Urothelium cell line (cell line): ENCODE data around the gene GABRB2.
"Not testable (repeated sequence)": the region's sequence is repeated elsewhere in the genome, so short reads cannot be mapped to it uniquely, and the experiment has no call there.

Experiments used
- DNase-seq: peaks from one replicate; pipeline ENCODE4 v3.0.0; 2011; ENCODE audit warnings: low spot score, mixed read lengths
- FAIRE-seq: peaks from 2 replicates; lab custom pipeline; 2011; peaks lifted over from hg19 to GRCh38; lab: Jason Lieb, UNC

Gene GABRB2

GRCh38 chr5:161546470-161547301 is at the start of gene GABRB2:
GABRB2 (minus strand) TSS chr5:161546725; CDS start chr5:161546643, 82 bp downstream.
- FAIRE-seq (no peak), DNase-seq (peak; percentile 31)

GRCh38 chr5:161585798-161586197 is 39.3 kb upstream of the GABRB2 start:
- DNase-seq (no peak), FAIRE-seq (no peak)

- DNase-seq (no peak), FAIRE-seq (no peak)
These were observed 34.1 kb upstream of the GABRB2 start for GRCh38 chr5:161580621-161581020.

GRCh38 chr5:161572914-161573313 is 26.4 kb upstream of the GABRB2 start:
- DNase-seq, result no peak
- no peak for FAIRE-seq

DNA sequence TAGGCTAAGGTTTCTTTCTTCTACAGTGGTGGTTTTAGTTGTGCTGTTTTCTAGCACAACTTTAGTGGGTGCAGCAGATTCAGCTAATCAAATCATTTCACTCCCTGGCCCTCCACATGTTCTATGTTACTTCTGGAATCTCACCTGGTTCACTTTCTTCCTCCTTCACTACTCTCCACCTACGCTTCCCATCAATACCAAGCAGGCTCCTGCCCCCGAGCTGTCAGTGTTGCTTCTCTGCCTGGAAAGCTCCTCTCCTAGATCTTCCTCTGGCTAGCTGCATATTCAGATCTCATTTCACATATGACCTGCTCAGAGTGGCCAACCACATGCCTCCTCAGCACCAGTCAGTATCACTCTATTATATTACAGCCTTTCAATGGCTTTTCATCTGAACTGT is 19.6 kb upstream of the GABRB2 start:
- FAIRE-seq (no peak), DNase-seq (no peak)

DNA sequence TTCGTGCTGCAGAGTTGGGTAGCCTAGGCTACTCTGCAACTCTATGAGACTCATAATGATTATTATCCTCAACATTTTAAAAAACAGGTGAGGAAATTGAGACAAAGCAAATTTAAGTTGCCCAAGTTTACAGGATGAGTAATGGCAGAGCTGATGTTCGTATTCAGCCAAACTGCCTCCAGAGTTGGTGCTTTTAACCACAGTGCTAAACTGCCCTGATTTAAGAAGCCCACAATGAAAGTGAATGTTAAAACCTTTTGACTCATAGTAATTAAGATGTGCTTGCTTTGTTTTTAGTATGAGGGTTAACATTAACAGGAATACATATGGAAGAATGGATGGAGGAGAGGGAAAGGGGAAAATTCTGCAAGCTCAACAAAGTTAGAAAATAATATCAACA is 15.9 kb upstream of the GABRB2 start:
- FAIRE-seq, result no peak

DNA sequence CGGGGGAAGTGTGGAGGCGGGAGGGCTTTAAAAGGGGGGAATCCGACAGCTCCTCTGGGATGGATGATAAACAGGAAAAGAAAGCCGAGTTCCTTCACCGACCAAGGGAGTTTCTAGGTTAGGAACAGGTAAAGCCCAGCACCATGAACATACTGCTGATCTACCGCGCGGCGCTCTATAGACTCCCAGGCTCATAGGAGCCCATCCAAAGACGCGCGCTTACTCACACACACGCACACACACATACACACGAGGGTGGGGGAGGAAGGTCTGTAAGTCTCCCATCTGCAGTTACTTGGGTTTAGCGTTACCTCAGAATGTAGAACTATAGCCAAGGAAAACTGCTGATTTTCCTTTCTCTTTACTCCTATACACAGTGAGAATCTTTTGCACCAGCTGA is 2.6 kb upstream of the GABRB2 start:
- FAIRE-seq (no peak), DNase-seq (no peak)

More for the DNA sequence above, 15.9 kb upstream of the GABRB2 start:
- no peak for DNase-seq

- FAIRE-seq, result no peak
- DNase-seq, result no peak
These were observed 2.1 kb upstream of the GABRB2 start for GRCh38 chr5:161548487-161549094.

DNA sequence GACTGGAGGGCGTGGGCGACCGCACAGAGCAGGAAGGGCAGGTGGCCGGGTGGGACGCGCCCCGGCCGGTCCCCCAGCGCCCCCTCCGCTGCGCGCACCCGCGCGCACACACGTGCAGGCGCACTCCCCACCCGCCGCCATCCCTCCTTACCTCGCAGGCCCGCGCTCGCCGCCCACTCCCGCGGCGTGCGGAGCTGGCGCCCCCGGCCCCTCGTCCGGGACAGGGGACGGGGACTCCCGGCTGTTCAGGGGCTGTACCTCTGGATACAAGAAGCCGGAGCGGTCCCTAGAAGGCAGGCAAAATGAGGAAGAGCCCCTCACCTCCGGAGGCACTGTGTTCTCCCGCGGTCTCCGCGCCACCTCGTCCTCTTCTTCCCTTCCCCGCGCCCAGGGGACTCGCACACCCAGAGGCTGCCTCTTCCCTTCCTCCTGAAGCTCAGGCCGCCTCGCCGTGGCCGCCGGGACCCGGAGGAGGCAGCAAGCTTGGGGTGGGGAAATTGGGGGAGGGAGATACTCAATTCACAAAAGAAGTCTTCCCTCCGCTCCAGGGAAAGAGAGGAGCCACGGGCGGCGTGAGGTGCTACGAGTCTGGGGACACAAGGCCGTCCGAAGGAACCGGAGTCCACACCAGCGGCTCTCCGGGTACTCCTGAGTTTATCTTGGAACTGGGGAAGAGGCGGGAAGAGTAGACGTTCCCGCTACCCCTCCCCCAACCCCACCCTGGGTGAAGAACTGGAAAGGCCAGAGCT is 1.4 kb upstream of the GABRB2 start:
- FAIRE-seq, result peak; percentile 72
- DNase-seq, result peak; percentile 49

GRCh38 chr5:161547406-161547737 is 847 bp upstream of the GABRB2 start:
- DNase-seq (no peak), FAIRE-seq (no peak)

DNA sequence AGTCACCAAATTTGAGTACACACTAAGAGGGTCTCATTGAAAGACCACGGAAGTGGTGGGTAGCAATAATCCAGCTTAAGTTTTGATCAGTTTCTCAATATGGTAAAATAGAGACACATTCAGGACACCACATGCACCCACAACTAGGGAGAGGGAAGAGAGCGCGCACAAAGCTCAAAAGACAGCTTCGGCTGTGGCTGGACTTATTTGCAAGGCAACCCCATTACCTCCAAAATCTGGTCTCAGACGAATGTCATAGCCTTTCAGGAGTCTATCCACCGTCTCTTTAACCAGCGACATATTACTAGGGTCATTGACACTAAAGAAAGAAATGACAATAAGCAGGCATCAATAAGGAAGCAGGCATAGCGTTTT is 443 bp downstream of the GABRB2 start:
- DNase-seq, result no peak
- FAIRE-seq, result no peak

DNA sequence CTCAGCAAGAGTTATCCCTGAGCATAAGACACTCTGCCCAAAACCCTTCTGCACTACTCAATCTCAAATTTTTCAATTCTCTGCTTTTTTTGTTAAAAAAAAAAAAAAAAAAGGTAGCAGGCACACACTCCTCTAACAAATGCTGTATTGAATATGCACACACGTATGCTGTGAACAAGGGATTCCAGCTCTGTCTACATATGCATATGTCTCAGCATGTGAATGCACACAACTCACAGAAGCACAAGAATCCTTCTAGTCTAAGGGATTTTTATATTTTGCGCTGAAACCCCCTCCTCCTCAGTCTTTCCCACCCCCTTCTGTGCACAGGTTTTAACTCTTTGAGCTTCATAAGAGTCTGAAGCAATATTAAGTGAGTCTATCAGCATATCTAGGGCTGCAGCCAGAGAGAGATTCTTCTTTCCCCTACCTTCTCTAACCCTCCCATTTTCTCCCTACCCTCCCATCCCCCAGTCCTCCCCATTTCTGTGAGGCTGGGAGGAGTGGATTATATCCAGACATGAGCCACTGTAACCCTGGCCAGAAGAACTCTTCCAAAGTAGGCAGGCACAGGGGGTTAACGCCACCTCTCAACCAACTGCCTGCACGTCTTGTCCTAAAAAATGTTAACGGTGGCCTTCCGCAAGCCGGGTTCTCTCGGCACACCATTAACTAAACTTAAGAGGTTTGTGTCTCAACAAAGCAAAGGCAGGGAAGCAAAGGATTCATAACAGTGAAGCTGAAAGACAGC is 1.0 kb downstream of the GABRB2 start:
- FAIRE-seq (no peak), DNase-seq (no peak)

GRCh38 chr5:161544350-161544765 is 2.2 kb downstream of the GABRB2 start:
- DNase-seq (peak; percentile 66), FAIRE-seq (no peak)

DNA sequence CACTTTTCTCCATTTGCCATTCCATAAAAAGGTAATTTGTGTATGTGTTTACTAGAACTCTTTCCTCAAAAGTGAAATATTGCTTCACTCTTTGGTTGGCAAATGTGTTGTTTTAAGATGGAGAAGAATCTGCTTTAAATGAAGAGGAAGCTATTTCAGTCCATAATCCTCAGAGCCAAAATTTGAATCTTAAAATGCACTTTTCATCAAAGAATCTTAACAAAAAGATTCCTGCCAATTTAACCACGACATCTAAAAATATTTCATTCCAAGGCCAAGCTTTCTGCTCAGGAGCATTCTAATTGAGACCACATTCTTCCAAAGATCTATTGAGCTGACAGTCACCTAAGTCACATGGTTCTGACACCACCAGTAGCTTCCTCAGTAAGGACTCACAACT is 7.5 kb downstream of the GABRB2 start:
- DNase-seq (no peak), FAIRE-seq (no peak)

DNA sequence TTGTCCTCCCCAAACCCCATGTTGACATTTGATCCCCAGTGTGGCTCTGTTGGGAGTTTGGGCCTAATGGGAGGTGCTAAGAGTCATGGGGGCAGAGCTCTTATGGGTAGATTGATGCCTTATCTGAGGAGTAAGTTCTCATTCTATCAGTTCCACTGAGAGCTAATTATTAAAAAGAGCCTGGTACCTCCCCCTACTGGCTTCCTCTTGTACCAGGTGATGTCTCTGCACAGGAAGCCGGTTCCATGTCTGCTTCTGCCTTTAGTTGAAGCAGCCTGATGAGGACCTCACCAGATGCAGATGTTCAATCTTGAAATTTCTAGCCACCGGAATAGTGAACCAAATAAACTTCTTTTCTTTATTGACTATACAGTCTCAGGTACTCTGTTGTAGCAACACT is 10.8 kb downstream of the GABRB2 start:
- DNase-seq (no peak), FAIRE-seq (no peak)

DNA sequence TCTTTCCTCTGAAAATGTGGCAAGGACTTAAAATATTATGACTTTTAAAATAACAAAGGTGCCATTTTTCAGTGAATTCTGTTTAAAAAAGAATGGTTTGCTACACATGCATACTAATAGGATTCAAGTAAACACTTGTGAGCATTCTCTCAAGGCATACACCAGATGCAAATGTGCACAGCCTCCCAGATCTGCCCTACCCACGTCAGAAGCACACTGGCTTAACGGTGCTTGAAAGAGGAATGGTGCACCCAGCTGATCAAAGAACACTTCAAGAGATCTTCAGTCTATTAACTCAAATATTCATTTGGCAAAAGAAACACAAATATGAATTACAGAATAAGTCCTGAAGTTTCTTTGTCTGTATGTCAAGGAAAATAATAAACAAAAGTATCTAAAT is 15.8 kb downstream of the GABRB2 start:
- no peak for FAIRE-seq
- DNase-seq, result no peak

DNA sequence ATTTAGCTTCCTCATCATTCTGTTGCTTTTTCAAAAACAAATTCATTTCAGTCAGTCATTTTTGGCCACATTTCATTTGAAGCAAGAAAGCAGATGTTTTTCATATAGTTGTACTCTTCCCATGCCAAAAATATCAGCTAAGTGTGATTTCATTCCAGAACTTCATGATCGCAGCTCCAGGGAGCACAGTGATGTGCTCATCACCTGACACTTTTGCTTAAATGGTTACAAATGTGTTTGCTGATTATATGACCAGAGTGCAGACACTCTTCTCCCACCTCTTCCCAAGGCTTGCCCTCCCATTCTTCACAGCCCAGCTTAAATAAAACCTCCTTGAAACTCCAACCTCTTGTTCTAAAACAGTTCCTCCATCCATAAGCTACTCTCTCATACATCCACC is 32.6 kb downstream of the GABRB2 start:
- FAIRE-seq (no peak), DNase-seq (no peak)

- DNase-seq (no peak), FAIRE-seq (no peak)
These were observed 38.9 kb downstream of the GABRB2 start for GRCh38 chr5:161507591-161507990.

DNA sequence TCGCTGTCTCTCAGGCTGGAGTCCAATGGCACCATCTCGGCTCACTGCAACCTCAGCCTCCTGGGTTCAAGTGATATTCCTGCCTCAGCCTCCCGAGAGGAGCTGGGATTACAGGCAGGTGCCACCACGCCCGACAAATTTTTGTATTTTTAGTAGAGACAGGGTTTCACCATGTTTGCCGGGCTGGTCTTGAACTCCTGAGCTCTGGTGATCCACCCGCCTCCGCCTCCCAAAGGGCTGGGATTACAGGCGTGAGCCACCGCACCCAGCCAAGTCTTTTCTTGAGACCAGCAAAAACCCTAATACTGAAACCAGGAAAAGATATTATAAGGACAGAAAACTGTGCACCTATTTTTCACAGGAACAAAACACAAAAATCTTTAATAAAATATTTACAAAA is 41.4 kb downstream of the GABRB2 start:
- FAIRE-seq, result not testable (repeated sequence)

GRCh38 chr5:161498531-161498930 is 48.0 kb downstream of the GABRB2 start:
- FAIRE-seq, result no peak
- no peak for DNase-seq

More for the DNA sequence above, 41.4 kb downstream of the GABRB2 start:
- not testable (repeated sequence) for DNase-seq

GRCh38 chr5:161483721-161484120 is 62.8 kb downstream of the GABRB2 start:
- FAIRE-seq, result no peak
- DNase-seq, result no peak
